ENCODE data around the gene RNF10.

GRCh38 chr12:120586206-120586605 is 52.0 kb downstream of the RNF10 start:
- TF ChIP-seq ZSCAN29 (IDR thresholded peaks at IDR 0.05), result no peak
- TF ChIP-seq TAF1 (IDR thresholded peaks at IDR 0.05; ENCODE audit: borderline replicate concordance, low read depth, low read length), result no peak

Measured in GM12878 (cell line).